Right cardiac atrium (tissue), 5 donors: ENCODE data around the gene C1QTNF5. TPM values are rescaled to one million over a fixed set of nuclear protein-coding genes. Genes with fewer than 3 reads are reported as not detected.

Experiments used
- ATAC-seq, 2 donors: fragments of 200-7000 bp; cut with Tn5 transposase; one replicate each; pipeline versions ENCODE4 v1.8.0 to v1.9.1; 2020; ENCODE audit warnings: moderate library complexity in 2 of 2, mild to moderate bottlenecking in 1 of 2
- DNase-seq, 3 donors: peaks; one replicate each; pipeline ENCODE4 v3.0.0-alpha.2; 2020
- H3K27ac ChIP-seq: one replicate; pipeline ENCODE4 v1.5.1; 2013; ENCODE audit warnings: mild to moderate bottlenecking, low read length, control low read depth, moderate library complexity
- H3K27me3 ChIP-seq: one replicate; pipeline ENCODE4 v1.6.1; 2013; ENCODE audit not compliant: control insufficient read depth, insufficient read depth
- H3K4me1 ChIP-seq: one replicate; pipeline ENCODE4 v1.6.1; 2013; ENCODE audit warnings: low read length; ENCODE audit not compliant: control insufficient read depth, insufficient read depth
- H3K4me3 ChIP-seq: one replicate; pipeline ENCODE4 v1.5.1; 2013; ENCODE audit warnings: low read length, control low read depth
- H3K9me3 ChIP-seq: one replicate; pipeline ENCODE4 v1.6.1; 2013; ENCODE audit warnings: low read length; ENCODE audit not compliant: control insufficient read depth
- WGBS: extraction: QIAGEN DNeasy Blood & Tissue Kit; methylation state at CpG from one replicate; pipeline ENCODE4 v1.1.7; 2013; 5-methylcytosine and 5-hydroxymethylcytosine counted together
- intact Hi-C, 4 donors: fragments of 100-400 bp; cut with DNase I; formaldehyde crosslinking; loops; one replicate each; pipeline versions ENCODE4 v1.11.0 to v1.14.0; 2022 to 2023
- polyA plus RNA-seq: library from polyadenylated mRNA; stranded (reverse); fragments of 200-250 nt; gene quantifications from one replicate; pipeline ENCODE4 v1.2.3, GENCODE V29; 2013
- total RNA-seq, 4 donors: library from RNA; stranded (reverse); fragmentation: NEBNext Ultra II Directional; extraction: Animal tissue kit (Norgen Biotek cat#: 25700); gene quantifications; one replicate each; pipeline ENCODE4 v1.2.1, GENCODE V29; 2021
- donor health status: healthy with polysubstance abuse.
- donor health status: DM: no; HTN: yes; CAD: no.
- donor health status: DM: no; HTN: no; CAD: no.
- donor health status: DM: no; HTN: yes; CAD: no; lungs with severe emphysema.
- donor health status: DM: yes; HTN: yes; CAD: no.

The C1QTNF5 gene
- total and polyA plus RNA-seq, 5 donors, result 21.4 to 31.0 (median 24.3) TPM

DNA sequence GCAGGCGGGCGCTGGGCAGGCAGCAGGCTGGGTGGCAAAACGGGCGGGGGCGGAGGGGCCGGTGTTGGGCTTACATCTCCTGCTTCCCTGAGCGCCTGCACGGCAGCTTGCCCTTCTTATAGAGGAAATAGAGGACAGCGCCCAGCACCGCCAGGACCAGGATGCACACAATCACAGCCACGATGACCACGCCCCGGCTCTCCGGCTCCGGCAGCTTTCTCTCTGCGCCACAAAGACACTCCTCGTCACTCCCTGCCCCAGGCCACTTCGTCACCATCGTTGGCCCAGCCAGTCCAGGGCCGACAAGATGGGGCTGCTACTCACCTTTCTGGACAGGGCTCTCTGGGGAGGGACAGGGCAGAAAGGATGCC is 30.0 kb downstream of the C1QTNF5 start:
- WGBS, result 64% methylated on average over 20 of the region's 20 CpGs
- no peak for ATAC-seq

DNA sequence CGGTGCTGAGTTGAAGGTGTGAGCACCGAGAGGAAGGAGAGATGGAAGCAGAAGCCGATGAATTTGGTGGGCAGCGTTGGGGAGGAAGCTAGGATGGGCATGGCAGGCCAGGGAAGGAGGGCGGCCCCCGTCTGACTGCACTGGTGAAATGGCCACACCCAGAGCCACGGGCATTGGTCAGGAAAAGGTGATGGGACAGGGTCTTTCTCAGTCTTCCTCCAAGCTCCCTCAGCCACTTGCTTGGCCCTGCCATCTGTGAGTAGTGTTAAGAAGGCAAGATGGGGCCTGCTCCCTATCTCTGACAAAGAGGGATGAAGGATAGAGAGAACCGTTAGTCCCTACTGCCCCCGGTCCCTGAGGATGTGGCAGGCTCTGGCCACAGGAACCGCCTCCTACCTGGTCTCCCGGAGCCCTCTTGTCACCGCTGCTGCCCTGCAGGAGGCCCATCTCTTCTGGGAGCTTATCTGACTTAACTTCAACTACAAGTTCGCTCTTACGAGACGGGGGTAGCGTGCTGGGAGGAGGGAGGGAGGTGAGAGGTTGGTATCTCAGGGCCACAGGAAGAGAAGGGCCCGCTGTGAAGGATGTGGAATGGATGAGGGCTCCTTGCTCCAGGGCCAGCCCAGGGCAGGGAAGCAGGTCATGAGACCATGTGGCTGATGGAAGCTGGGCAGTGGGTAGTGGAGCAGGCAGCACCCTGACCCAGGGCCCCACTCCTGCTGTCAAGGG is 30.6 kb downstream of the C1QTNF5 start:
- DNase-seq (no peak), ATAC-seq (no peak)
- Histone ChIP-seq H3K4me3 (no peak overlapping the region), H3K4me1 (no peaks in the 10 kb centered on the region), H3K9me3 (no peaks in the 10 kb centered on the region), H3K27ac (no peak overlapping the region), H3K27me3 (no peaks in the 10 kb centered on the region)
- 74% methylated on average over 17 of the region's 17 CpGs for WGBS
- intact Hi-C loops, result loop anchor here in 1 of 4 donors (10.0 kb wide), 1 partner anchor 105 kb away; the partner anchor contains the start of gene CBL

More for the DNA sequence above, 30.0 kb downstream of the C1QTNF5 start:
- Histone ChIP-seq H3K27ac (no peak overlapping the region), H3K4me3 (no peak overlapping the region), H3K27me3 (no peaks in the 10 kb centered on the region), H3K4me1 (no peaks in the 10 kb centered on the region), H3K9me3 (no peaks in the 10 kb centered on the region)
- intact Hi-C loops, result loop anchor here in 1 of 4 donors (10.0 kb wide), 1 partner anchor 106 kb away; the partner anchor contains the start of gene CBL
- DNase-seq, result peak in 2 of 3 donors; percentile 60 to 62

DNA sequence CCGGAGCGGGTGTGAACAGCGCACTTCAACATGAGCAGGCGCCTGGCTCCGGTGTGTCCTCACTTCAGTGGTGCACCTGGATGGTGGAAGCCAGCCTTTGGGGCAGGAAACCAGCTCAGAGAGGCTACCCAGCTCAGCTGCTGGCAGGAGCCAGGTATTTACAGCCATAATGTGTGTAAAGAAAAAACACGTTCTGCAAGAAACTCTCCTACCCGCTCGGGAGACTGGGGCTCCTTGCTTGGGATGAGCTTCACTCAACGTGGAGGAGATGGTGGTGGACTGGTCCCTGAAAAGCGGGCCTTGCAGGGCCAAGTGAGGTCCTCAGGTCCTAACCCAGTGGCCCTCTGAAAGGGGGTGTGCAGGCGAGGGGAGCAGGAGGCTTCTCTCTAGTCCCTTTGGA is 31.3 kb downstream of the C1QTNF5 start:
- 85% methylated on average over 11 of the region's 11 CpGs for WGBS
- DNase-seq (no peak), ATAC-seq (no peak)
- Histone ChIP-seq H3K4me3 (no peak overlapping the region), H3K4me1 (no peaks in the 10 kb centered on the region), H3K9me3 (no peaks in the 10 kb centered on the region), H3K27ac (no peak overlapping the region), H3K27me3 (no peaks in the 10 kb centered on the region)
- intact Hi-C loops, result no loop called here

DNA sequence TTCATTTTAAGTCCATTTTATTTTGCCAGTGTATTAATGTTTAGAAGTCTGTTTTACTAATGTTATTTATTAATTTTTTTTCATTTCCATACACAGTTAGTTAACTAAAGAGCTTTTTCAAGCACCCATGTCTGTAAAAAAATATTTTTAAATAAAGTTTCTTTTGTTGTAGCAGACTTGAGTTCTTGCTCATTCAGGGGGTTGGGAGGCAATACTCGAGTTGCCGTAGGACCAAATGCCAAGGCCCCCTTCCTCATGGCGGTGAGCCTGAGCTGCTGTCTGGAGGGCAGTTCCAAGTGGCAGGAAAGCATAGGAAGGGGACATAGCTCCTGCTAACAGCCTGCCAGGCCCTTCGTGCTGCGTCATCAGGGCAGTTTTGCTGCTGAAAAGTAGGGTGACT is 32.7 kb downstream of the C1QTNF5 start:
- ATAC-seq (no peak), DNase-seq (no peak)
- intact Hi-C loops, result no loop called here
- Histone ChIP-seq H3K4me1 (no peaks in the 10 kb centered on the region), H3K4me3 (no peak overlapping the region), H3K27me3 (no peaks in the 10 kb centered on the region), H3K27ac (peak overlapping the region; percentile 53), H3K9me3 (no peaks in the 10 kb centered on the region)
- 50% methylated on average over 5 of the region's 5 CpGs for WGBS

DNA sequence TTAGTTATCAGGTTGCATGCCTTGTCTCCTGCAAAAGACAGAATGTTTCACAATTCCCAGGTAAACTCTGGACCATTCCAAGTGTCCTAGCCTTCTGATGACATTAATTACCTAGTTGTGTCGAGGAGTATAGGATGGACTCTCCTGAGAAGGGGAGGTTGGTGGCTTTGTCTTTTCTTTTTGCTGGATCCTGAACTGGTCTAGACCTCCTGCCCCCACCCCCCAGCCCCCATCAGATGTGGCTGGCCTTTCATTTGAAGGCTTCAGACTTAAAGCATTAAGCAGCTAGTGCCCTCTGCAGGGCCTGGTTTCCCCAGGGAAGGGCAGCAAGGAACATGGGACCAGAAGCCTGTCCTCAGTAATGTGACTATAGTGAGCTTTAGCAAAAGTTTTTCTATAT is 33.5 kb downstream of the C1QTNF5 start:
- Histone ChIP-seq H3K4me3 (no peak overlapping the region), H3K27ac (peak overlapping the region; percentile 11), H3K27me3 (no peaks in the 10 kb centered on the region), H3K4me1 (no peaks in the 10 kb centered on the region), H3K9me3 (no peaks in the 10 kb centered on the region)
- ATAC-seq (peak in 1 of 2 donors; percentile 5), DNase-seq (no peak)
- intact Hi-C loops, result no loop called here
- 75% methylated on average over 1 of the region's 1 CpG for WGBS

DNA sequence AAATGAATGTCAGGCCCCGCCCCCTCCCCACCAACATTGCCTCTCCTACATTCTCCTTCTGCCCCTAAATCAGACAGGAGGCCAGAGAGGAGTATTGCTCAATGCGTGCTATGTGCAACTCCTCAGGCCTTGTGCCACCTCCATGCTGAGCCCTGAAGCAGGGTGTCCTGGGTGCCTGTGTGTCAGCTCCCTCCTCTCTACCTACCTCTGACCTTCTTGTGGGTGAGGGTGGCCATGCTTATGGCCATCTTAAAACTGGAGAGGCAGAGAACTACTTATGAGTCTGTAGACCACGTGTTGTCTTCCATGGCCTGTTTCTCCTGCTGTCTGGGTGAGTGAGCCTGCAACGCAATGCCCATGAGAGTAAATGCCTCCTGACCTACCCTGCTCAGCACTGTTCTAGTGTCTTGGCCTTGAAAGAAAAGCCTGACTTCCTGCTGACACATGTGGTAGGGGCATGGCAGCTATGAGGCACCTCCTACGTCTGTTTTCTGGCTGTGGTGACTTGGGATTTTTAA is 34.3 kb downstream of the C1QTNF5 start:
- Histone ChIP-seq H3K4me3 (no peak overlapping the region), H3K27ac (no peak overlapping the region), H3K27me3 (no peaks in the 10 kb centered on the region), H3K9me3 (no peaks in the 10 kb centered on the region), H3K4me1 (no peaks in the 10 kb centered on the region)
- 60% methylated on average over 5 of the region's 5 CpGs for WGBS
- ATAC-seq (peak; percentile 40 to 70), DNase-seq (peak in 2 of 3 donors; percentile 30 to 51)
- intact Hi-C loops, result no loop called here

DNA sequence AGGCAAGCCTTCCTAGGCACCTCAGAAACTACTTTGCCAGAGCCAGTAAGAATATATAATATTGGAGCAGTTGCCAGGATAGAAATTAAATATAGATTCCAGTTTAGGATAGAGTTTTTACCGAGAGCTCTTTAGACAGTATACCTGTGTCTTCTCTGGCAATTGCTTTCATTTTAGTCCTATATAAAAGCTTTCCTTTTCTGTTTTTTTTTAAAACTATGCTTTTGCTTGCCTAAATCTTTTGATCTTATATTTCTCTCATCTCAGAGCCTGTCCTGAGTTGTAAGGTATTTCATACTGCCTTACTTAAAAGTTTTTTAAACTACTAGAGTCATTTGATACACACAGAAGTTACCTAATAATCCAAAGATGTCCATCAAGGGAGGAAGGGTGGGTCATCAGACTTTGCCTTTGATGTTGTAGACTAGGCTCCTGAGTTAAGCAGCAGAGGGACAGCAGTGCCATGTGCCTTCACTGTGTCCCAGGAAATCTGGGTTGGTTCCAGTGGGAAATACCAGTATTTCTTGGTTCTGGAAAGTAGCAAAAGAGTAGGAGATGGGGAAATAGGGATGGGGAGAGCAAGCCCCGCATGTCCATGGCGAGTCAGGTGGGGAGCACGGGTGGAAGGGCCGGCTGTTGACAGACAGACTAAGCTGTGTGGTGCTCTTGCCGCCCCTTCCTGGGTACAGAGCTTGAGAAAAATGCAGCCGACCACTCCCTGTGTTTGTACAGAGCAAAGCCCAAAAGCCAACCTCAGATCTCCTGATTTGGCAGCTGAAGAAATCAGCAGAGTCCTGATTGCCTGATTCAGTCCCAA is 34.9 kb downstream of the C1QTNF5 start:
- ATAC-seq, result peak in 1 of 2 donors; percentile 12
- WGBS, result 80% methylated on average over 7 of the region's 7 CpGs
- Histone ChIP-seq H3K27ac (no peak overlapping the region), H3K4me1 (no peaks in the 10 kb centered on the region), H3K27me3 (no peaks in the 10 kb centered on the region), H3K4me3 (no peak overlapping the region), H3K9me3 (no peaks in the 10 kb centered on the region)
- DNase-seq, result no peak
- intact Hi-C loops, result no loop called here

DNA sequence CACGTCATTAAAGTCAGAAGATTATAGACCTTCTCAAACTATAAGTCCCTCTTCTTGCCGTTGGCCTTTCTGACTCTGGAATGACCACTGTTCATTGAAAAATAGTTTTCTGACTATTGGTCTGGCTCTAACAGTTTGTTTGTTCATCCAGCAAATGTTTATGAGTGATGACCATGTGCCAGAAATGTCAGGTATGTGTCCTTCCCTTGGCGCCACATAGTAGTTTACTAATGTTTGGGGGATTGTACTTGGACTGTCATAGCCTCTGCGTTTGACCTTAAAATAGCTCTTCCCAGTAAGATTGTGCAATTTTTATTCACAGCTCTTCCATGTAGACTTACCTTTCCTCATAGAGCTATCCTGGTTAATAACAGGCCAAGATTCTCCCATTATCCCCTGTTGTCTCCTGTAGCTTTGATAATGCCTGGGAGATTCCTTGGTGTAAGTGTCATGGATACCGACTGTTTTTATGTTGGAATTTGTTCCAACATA is 37.4 kb downstream of the C1QTNF5 start:
- WGBS, result 90% methylated on average over 5 of the region's 5 CpGs
- intact Hi-C loops, result no loop called here
- H3K4me1 ChIP-seq, result no peaks in the 10 kb centered on the region

DNA sequence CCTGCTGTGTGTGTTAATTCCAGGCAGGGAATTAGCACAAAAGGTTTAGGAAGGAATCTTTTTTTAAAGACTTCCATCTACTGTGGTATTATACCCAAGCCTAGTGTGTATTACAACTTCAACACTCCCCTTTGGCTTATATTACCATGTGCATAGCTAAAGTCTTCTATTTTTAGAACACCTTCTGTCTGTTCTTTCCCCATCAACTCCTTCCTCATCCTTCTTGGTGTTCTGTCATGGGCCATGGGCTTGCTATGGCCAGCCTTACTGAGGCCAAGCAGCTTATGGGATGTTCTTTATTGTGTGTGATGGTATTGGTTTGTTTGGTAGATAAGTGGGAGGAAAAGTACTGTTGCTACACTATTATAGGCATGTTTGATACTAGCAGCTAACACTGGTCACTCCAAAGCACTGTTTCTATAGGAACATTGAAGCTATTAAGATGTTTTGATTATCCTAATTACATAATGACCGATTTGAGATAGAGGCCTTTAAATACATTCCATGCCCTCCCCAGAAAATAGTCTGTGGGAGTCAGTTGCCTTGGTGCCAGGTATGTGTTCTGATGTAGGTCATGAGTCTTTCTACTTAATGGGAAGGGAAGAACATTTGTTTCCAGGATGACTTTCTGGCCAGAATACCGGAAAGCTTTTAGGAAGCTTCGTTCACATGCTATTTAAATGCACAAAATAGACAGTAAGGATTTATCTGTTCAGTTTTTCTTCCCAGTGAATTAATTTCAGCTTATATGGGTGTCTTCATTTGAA is 40.3 kb downstream of the C1QTNF5 start:
- no peak for DNase-seq
- Histone ChIP-seq H3K27me3 (no peaks in the 10 kb centered on the region), H3K4me3 (no peak overlapping the region), H3K4me1 (no peaks in the 10 kb centered on the region), H3K9me3 (no peaks in the 10 kb centered on the region), H3K27ac (no peak overlapping the region)
- WGBS, result 67% methylated on average over 3 of the region's 3 CpGs
- intact Hi-C loops, result no loop called here
- peak in 1 of 2 donors; percentile 7 for ATAC-seq

More for the DNA sequence above, 37.4 kb downstream of the C1QTNF5 start:
- DNase-seq (no peak), ATAC-seq (no peak)
- H3K27me3 ChIP-seq, result no peaks in the 10 kb centered on the region
- H3K4me3 ChIP-seq, result no peak overlapping the region
- H3K9me3 ChIP-seq, result no peaks in the 10 kb centered on the region
- H3K27ac ChIP-seq, result no peak overlapping the region

DNA sequence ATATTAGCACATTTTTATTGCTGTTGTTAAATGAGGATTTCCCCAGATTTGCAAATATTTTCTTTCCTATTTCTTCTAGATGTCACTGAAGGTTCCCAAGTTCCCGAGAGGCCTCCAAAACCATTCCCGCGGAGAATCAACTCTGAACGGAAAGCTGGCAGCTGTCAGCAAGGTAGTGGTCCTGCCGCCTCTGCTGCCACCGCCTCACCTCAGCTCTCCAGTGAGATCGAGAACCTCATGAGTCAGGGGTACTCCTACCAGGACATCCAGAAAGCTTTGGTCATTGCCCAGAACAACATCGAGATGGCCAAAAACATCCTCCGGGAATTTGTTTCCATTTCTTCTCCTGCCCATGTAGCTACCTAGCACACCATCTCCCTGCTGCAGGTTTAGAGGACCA is 41.3 kb downstream of the C1QTNF5 start:
- Histone ChIP-seq H3K27ac (peak overlapping the region; percentile 40), H3K4me1 (no peaks in the 10 kb centered on the region), H3K4me3 (no peak overlapping the region), H3K9me3 (no peaks in the 10 kb centered on the region), H3K27me3 (no peaks in the 10 kb centered on the region)
- no peak for ATAC-seq
- no peak for DNase-seq
- intact Hi-C loops, result no loop called here
- 95% methylated on average over 9 of the region's 9 CpGs for WGBS
